T-cell (primary cell): ENCODE data around the gene DPPA3. TPM values are rescaled to one million over a fixed set of nuclear protein-coding genes. Genes with fewer than 3 reads are reported as not detected.
"Not testable (repeated sequence)": the region's sequence is repeated elsewhere in the genome, so short reads cannot be mapped to it uniquely, and the experiment has no call there.

Experiments used
- ATAC-seq, 4 experiments: fragments of 200-7000 bp in 3 of 4; fragments of 150-1000 bp in 1 of 4; cut with Tn5 transposase; replicated peaks in 1 of 4; 1 replicate in 3 of 4; 2 replicates in 1 of 4; pipeline ENCODE4 v1.10.0; 2021; ENCODE audit warnings: moderate library complexity in 3 of 4, mild to moderate bottlenecking in 2 of 4, moderate number of reproducible peaks in 1 of 4
- CTCF ChIA-PET, 2 donors: fragments of 300-600 bp; sonication (Branson Sonifier 250); formaldehyde crosslinking; loops; one replicate each; lab custom pipeline; 2022; ENCODE audit warnings: antibody characterized with exemption in 2 of 2; lab: Charles Lee
- POLR2A ChIA-PET, 2 donors: fragments of 300-600 bp; sonication (Branson Sonifier 250); formaldehyde crosslinking; loops; one replicate each; lab custom pipeline; 2022; ENCODE audit warnings: antibody characterized with exemption in 2 of 2; lab: Charles Lee
- DNase-seq, 35 experiments: peaks; one replicate each; pipeline versions ENCODE4 v3.0.0 to v3.0.0-alpha.2; 2013 to 2023
- H3K27ac ChIP-seq: one replicate; pipeline ENCODE4 v1.5.1; 2013; ENCODE audit warnings: low read length
- H3K27me3 ChIP-seq, 2 experiments: replicated peaks in 1 of 2; 1 replicate in 1 of 2; 2 replicates in 1 of 2; pipeline versions ENCODE4 v1.6.1 to v1.7.0; 2013; ENCODE audit warnings: low read length in 1 of 2, mixed read lengths in 1 of 2; ENCODE audit not compliant: control insufficient read depth in 2 of 2, insufficient read depth in 2 of 2; ENCODE audit errors: extremely low read depth in 1 of 2
- H3K36me3 ChIP-seq, 2 donors: 1 replicate in 1 of 2; 2 replicates in 1 of 2; pipeline versions ENCODE4 v1.6.1 to v1.7.0; 2013; ENCODE audit warnings: low read length in 1 of 2; ENCODE audit not compliant: control insufficient read depth in 2 of 2, insufficient read depth in 1 of 2; ENCODE audit errors: extremely low read depth in 1 of 2
- H3K4me1 ChIP-seq, 2 experiments: 1 replicate in 1 of 2; 2 replicates in 1 of 2; pipeline versions ENCODE4 v1.6.1 to v1.7.0; 2013; ENCODE audit warnings: low read length in 2 of 2, mixed read lengths in 1 of 2; ENCODE audit not compliant: insufficient read depth in 2 of 2, control insufficient read depth in 1 of 2; ENCODE audit errors: extremely low read depth in 1 of 2
- H3K4me3 ChIP-seq, 2 donors: 1 replicate in 1 of 2; 2 replicates in 1 of 2; pipeline versions ENCODE4 v1.5.1 to v1.7.0; 2013; ENCODE audit warnings: mild to moderate bottlenecking in 2 of 2, low read length in 1 of 2, moderate library complexity in 1 of 2; ENCODE audit not compliant: control insufficient read depth in 1 of 2; ENCODE audit errors: extremely low read depth in 1 of 2
- H3K9me3 ChIP-seq: 2 replicates; pipeline ENCODE4 v1.7.0; 2013
- H3K27ac Mint-ChIP-seq, 2 donors: one replicate each; pipeline ENCODE4 v1.8.0; 2020 to 2021; ENCODE audit warnings: mild to moderate bottlenecking in 2 of 2, mixed read lengths in 2 of 2
- H3K27me3 Mint-ChIP-seq, 2 donors: one replicate each; pipeline ENCODE4 v1.8.0; 2021 to 2022; ENCODE audit warnings: mixed read lengths in 2 of 2
- H3K36me3 Mint-ChIP-seq: one replicate; pipeline ENCODE4 v1.8.0; 2021; ENCODE audit warnings: mixed read lengths
- H3K4me1 Mint-ChIP-seq, 3 donors: one replicate each; pipeline ENCODE4 v1.8.0; 2020 to 2022; ENCODE audit warnings: mixed read lengths in 3 of 3, mild to moderate bottlenecking in 1 of 3
- H3K4me3 Mint-ChIP-seq, 3 donors: one replicate each; pipeline ENCODE4 v1.8.0; 2020 to 2022; ENCODE audit warnings: mild to moderate bottlenecking in 3 of 3, mixed read lengths in 3 of 3, moderate library complexity in 3 of 3
- H3K9me3 Mint-ChIP-seq, 3 donors: one replicate each; pipeline ENCODE4 v1.8.0; 2020 to 2022; ENCODE audit warnings: mixed read lengths in 3 of 3
- WGBS: methylation state at CpG from one replicate; pipeline ENCODE4 v1.1.5; 2013; ENCODE audit warnings: missing lambda C conversion rate; ENCODE audit not compliant: insufficient coverage; 5-methylcytosine and 5-hydroxymethylcytosine counted together
- total RNA-seq, 35 experiments: library from RNA in 6 of 35; stranded (reverse) in 6 of 35; fragments of 120-200 nt in 1 of 35; gene quantifications; one replicate each; pipeline versions ENCODE4 v1.2.1 to v1.2.4 and lab custom pipeline; 2013 to 2026

DPPA3 gene
- total RNA-seq, 5 donors from 2014 or later (not counting 1 experiment from before 2014, with no cell fraction given): not detected

DNA sequence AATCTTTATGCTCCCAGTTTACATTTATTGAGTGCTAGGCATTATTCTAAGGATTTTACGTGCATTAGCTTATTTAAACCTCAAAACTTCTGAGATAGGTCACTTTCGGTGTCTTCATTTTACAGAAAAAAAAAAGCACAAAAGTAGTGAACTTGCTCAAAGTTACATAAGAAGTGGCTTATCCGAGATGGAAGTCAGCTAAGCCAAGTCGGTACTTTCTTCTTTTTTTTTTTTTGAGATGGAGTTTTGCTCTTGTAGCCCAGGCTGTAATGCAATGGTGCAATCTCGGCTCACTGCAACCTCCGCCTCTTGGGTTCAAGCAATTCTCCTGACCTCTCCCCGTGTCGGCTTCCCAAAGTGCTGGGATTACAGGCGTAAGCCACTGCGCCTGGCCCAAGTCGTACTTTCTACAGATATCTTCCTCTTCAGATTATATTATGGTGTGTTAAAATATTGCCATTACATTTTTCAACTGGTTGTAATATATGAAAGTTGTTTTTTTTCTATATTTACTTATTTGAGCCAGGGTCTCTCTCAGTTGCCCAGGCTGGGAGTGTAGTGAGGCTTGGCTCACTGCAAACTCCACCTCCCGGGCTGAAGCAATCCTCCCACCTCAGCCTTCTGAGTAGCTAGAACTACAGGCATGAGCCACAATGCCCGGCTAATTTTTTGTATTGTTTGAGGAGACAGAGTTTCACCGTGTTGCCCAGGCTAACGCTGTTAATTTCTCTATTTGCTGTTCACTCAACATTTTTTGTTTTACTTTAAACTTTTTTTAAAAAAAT, 8.9 kb downstream of the DPPA3 start:
- Histone ChIP-seq H3K27me3 (peaks cover 0 to 18% of the 10 kb centered on the region in 2 experiments), H3K36me3 (no peaks in the 10 kb centered on the region), H3K4me3 (no peak overlapping the region), H3K9me3 (no peaks in the 10 kb centered on the region), H3K4me1 (no peaks in the 10 kb centered on the region), H3K27ac (no peak overlapping the region)
- DNase-seq: no peak
- CTCF ChIA-PET: no interaction called here
- Mint-ChIP-seq H3K27ac (no peak overlapping the region), H3K9me3 (no peaks in the 10 kb centered on the region), H3K4me3 (no peak overlapping the region), H3K36me3 (no peaks in the 10 kb centered on the region), H3K4me1 (no peaks in the 10 kb centered on the region), H3K27me3 (peaks cover 1 to 5% of the 10 kb centered on the region in 2 donors)
- POLR2A ChIA-PET: interaction anchor here in 1 of 2 donors (0.5 kb wide), 1 partner anchor 11 kb away, joined by 12 read pairs; no protein-coding TSS in a partner anchor
- ATAC-seq: no peak
- WGBS: 100% methylated on average over 2 of the region's 15 CpGs

DNA sequence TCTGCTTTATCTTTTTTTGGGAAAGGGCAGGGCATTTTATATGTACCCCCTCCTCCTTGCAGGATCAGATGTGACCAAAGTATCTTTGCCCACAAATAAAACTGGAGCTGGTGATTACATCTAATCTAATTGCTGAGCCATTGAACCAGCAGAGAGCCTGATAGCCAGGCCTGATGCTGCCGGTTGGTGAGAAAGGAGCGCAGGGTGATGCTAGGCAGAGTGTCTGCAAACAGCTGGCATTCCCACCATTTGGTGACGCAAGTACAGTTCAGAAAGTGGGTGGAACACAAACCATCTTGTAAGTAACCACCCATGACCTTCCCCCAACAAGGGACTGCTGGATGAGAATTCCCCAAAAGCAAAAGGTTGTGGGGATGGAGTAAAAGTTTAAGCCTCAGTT, 12.7 kb downstream of the DPPA3 start:
- Histone ChIP-seq H3K27me3 (peaks cover 0 to 18% of the 10 kb centered on the region in 2 experiments), H3K9me3 (no peaks in the 10 kb centered on the region), H3K36me3 (no peaks in the 10 kb centered on the region), H3K4me3 (no peak overlapping the region), H3K4me1 (no peaks in the 10 kb centered on the region), H3K27ac (no peak overlapping the region)
- Mint-ChIP-seq H3K36me3 (no peaks in the 10 kb centered on the region), H3K27me3 (peaks cover 0 to 2% of the 10 kb centered on the region in 2 donors), H3K4me1 (no peaks in the 10 kb centered on the region), H3K9me3 (no peaks in the 10 kb centered on the region), H3K27ac (no peak overlapping the region), H3K4me3 (no peak overlapping the region)
- DNase-seq: no peak
- ChIA-PET CTCF (interaction anchor here in 1 of 2 donors (0.6 kb wide), 1 partner anchor 111 kb away, joined by 4 read pairs; no protein-coding TSS in a partner anchor), POLR2A (no interaction called here)
- 94% methylated on average over 2 of the region's 3 CpGs for WGBS
- no peak for ATAC-seq

DNA sequence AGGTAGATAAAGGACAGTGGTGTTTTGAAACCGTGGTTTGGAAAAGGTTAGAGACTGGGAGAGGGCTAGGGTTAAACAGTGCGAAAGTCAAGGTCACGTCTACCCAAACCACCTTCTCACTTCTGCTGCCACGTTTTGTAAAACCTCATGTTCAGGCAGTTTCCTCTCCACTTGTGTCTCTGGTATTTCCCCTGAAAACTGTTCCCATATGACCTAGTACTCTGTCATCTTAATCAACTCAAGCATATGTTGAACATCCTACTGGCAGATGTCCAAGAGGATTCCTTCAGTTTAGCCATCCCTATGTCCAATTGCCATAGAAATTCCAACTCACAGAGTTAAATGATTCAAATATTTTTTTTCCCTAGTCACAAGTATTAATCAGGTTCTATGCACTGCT, 18.5 kb downstream of the DPPA3 start:
- POLR2A ChIA-PET: no interaction called here
- DNase-seq (no peak), ATAC-seq (no peak)
- Mint-ChIP-seq H3K27me3 (peaks cover 0 to 4% of the 10 kb centered on the region in 2 donors), H3K27ac (no peak overlapping the region), H3K9me3 (no peaks in the 10 kb centered on the region), H3K4me1 (no peaks in the 10 kb centered on the region), H3K4me3 (no peak overlapping the region), H3K36me3 (no peaks in the 10 kb centered on the region)
- CTCF ChIA-PET: no interaction called here
- Histone ChIP-seq H3K27me3 (peaks cover 0 to 3% of the 10 kb centered on the region in 2 experiments), H3K4me1 (no peaks in the 10 kb centered on the region), H3K27ac (no peak overlapping the region), H3K9me3 (no peaks in the 10 kb centered on the region), H3K4me3 (no peak overlapping the region), H3K36me3 (no peaks in the 10 kb centered on the region)
- 20% methylated on average over 2 of the region's 4 CpGs for WGBS

DNA sequence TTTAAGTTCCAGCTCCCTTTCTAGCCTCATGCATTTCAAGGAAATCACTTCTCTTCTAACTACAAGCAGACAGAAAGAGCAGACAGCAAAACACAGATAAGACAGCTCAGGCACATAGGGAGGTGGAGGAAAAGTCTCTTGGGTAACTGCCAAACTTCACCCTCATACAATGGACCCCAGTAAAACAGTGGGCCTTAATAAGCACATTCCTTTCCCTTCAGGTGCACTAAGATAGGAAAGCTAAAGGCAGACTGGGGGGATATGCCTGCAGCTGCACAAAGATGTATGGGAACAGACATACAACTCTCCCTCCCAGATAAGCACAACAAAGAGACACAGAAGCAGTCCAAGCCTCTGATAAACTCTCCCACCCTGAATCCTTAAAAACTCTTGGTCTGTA, 19.8 kb downstream of the DPPA3 start:
- POLR2A ChIA-PET: interaction anchor here in 1 of 2 donors (0.7 kb wide), 1 partner anchor 11 kb away, joined by 12 read pairs; no protein-coding TSS in a partner anchor
- CTCF ChIA-PET, ATAC-seq: not testable (repeated sequence)

DNA sequence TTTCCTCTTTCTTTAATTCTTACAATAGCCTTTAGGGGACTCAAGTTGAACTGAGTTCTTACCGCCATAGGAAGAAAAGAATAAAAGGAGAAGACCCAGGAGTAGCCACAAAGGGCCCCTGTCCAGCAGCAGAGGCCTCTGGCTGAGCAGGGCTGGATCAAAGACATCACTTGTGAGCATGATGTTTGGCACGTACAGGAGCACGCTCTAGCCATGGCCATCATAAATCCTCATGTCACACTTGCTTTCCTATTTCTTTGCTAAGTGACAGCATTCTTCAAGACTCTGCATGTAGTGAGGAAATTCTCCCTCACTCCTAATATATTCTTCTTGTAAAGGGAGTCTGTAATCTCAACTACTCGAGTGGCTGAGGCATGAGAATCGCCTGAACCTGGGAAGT, 20.3 kb downstream of the DPPA3 start:
- Mint-ChIP-seq H3K27ac (no peak overlapping the region), H3K36me3 (no peaks in the 10 kb centered on the region), H3K4me3 (no peak overlapping the region), H3K27me3 (peaks cover 0 to 4% of the 10 kb centered on the region in 2 donors), H3K4me1 (no peaks in the 10 kb centered on the region), H3K9me3 (no peaks in the 10 kb centered on the region)
- Histone ChIP-seq H3K27me3 (peaks cover 0 to 3% of the 10 kb centered on the region in 2 experiments), H3K4me3 (no peak overlapping the region), H3K4me1 (no peaks in the 10 kb centered on the region), H3K27ac (no peak overlapping the region), H3K9me3 (no peaks in the 10 kb centered on the region), H3K36me3 (no peaks in the 10 kb centered on the region)
- no peak for ATAC-seq
- CTCF ChIA-PET: no interaction called here
- POLR2A ChIA-PET: no interaction called here
- DNase-seq: no peak
- 67% methylated on average over 1 of the region's 5 CpGs for WGBS

More for the DNA sequence above, 19.8 kb downstream of the DPPA3 start:
- DNase-seq, H3K9me3 ChIP-seq, H3K4me1 Mint-ChIP-seq, H3K9me3 Mint-ChIP-seq, H3K4me3 ChIP-seq, H3K27me3 Mint-ChIP-seq, H3K27ac ChIP-seq, H3K36me3 ChIP-seq, H3K27ac Mint-ChIP-seq, H3K27me3 ChIP-seq, H3K4me1 ChIP-seq, H3K4me3 Mint-ChIP-seq, H3K36me3 Mint-ChIP-seq: not testable (repeated sequence)

DNA sequence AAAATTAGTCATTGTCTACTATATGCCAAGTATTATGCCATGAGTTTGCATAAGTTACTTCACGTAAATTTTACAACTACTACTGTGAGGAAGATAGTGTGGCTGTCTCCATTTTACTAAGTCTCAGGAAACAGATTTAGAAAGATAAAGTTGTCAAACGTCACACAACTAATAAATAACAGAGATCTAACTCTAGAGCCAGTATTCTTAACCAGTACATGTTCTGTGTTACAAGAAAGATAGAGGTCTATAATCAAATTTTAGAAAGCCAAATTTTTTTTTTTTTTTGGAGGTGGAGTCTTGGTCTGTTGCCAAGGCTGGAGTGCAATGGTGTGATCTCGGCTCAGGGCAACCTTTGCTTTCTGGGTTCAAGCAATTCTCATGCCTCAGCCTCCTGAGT, 21.8 kb downstream of the DPPA3 start:
- Histone ChIP-seq H3K4me3 (no peak overlapping the region), H3K4me1 (no peaks in the 10 kb centered on the region), H3K27me3 (no peaks in the 10 kb centered on the region), H3K27ac (no peak overlapping the region), H3K36me3 (no peaks in the 10 kb centered on the region), H3K9me3 (no peaks in the 10 kb centered on the region)
- CTCF ChIA-PET: no interaction called here
- 57% methylated on average over 1 of the region's 3 CpGs for WGBS
- no peak for ATAC-seq
- Mint-ChIP-seq H3K4me3 (no peak overlapping the region), H3K4me1 (no peaks in the 10 kb centered on the region), H3K36me3 (no peaks in the 10 kb centered on the region), H3K9me3 (no peaks in the 10 kb centered on the region), H3K27me3 (peaks cover 0 to 4% of the 10 kb centered on the region in 2 donors), H3K27ac (no peak overlapping the region)
- DNase-seq: no peak
- POLR2A ChIA-PET: no interaction called here
